ENCODE measurements around the gene LSM3.

The LSM3 gene

GRCh38 chr3:14178247-14179113, at the start of gene LSM3, which contains the start of gene XPC:
LSM3 (plus strand) TSS chr3:14178817; CDS start chr3:14178861, 44 bp downstream.
XPC (minus strand) TSS chr3:14178601; CDS start chr3:14178568, 33 bp downstream.
- H3K4me1 ChIP-seq (ENCODE audit: low read length) = peaks cover 30% of the 10 kb centered on the region
- peak within 1 kb of the TSS; percentile 85 for H3K9ac ChIP-seq (ENCODE audit: low read length)
- TF ChIP-seq EZH2 (optimal IDR thresholded peaks at IDR 0.05; ENCODE audit: low read depth, low read length) (no peak), CTCF (IDR thresholded peaks at IDR 0.05; ENCODE audit: low read length) (no peak), EZH2phosphoT487 (IDR thresholded peaks at IDR 0.05; ENCODE audit: low read length) (no peak)

GRCh38 chr3:14129296-14129695, 49.3 kb upstream of the LSM3 start:
- no peak overlapping the region for H2AFZ ChIP-seq (ENCODE audit: low read length)
- H3K9me3 ChIP-seq (replicated peaks; ENCODE audit: insufficient read depth, low read length) = no peaks in the 10 kb centered on the region
- H3K27me3 ChIP-seq (replicated peaks; ENCODE audit: insufficient read depth, low read length) = no peaks in the 10 kb centered on the region
- peaks cover 33% of the 10 kb centered on the region for H3K36me3 ChIP-seq (replicated peaks; ENCODE audit: insufficient read depth, low read length)
- H3K79me2 ChIP-seq (ENCODE audit: low read length) = peaks cover 50% of the 10 kb centered on the region
- no peaks in the 10 kb centered on the region for H3K9me2 ChIP-seq (replicated peaks; ENCODE audit: insufficient read depth, low read length)
- peaks cover 9% of the 10 kb centered on the region for H3K4me1 ChIP-seq (ENCODE audit: low read length)
- no peak overlapping the region for H3K27ac ChIP-seq (ENCODE audit: low read length)
- no peaks in the 10 kb centered on the region for H4K20me1 ChIP-seq (ENCODE audit: insufficient read depth, low read length)
- H3F3A ChIP-seq (ENCODE audit: insufficient read depth, low read length) = peaks cover 11% of the 10 kb centered on the region
- no peak overlapping the region for H3K9ac ChIP-seq (ENCODE audit: low read length)
- no peak for DNase-seq
- TF ChIP-seq CTCF (IDR thresholded peaks at IDR 0.05; ENCODE audit: low read length) = no peak
- TF ChIP-seq EZH2 (optimal IDR thresholded peaks at IDR 0.05; ENCODE audit: low read depth, low read length) = no peak
- no peak for TF ChIP-seq EZH2phosphoT487 (IDR thresholded peaks at IDR 0.05; ENCODE audit: low read length)
- H3K4me3 ChIP-seq (ENCODE audit: low read length) = no peak overlapping the region
- no peak overlapping the region for H3K4me2 ChIP-seq (ENCODE audit: low read depth, low read length)

More at GRCh38 chr3:14178247-14179113, at the start of gene LSM3, which contains the start of gene XPC:
- Histone ChIP-seq H3K27ac (ENCODE audit: low read length) (peak within 1 kb of the TSS; percentile 60; the same call in 1 of the 2 replicates), H3K79me2 (ENCODE audit: low read length) (peaks cover 74% of the 10 kb centered on the region), H3F3A (ENCODE audit: insufficient read depth, low read length) (peaks cover 12% of the 10 kb centered on the region), H3K36me3 (replicated peaks; ENCODE audit: insufficient read depth, low read length) (peaks cover 6% of the 10 kb centered on the region; the same call in 1 of the 2 replicates), H3K27me3 (replicated peaks; ENCODE audit: insufficient read depth, low read length) (no peaks in the 10 kb centered on the region), H3K9me2 (replicated peaks; ENCODE audit: insufficient read depth, low read length) (no peaks in the 10 kb centered on the region), H4K20me1 (ENCODE audit: insufficient read depth, low read length) (no peaks in the 10 kb centered on the region), H3K9me3 (replicated peaks; ENCODE audit: insufficient read depth, low read length) (no peaks in the 10 kb centered on the region), H3K4me3 (ENCODE audit: low read length) (peak within 1 kb of the TSS; percentile 87), H3K4me2 (ENCODE audit: low read depth, low read length) (peak within 1 kb of the TSS; percentile 95), H2AFZ (ENCODE audit: low read length) (peak within 1 kb of the TSS; percentile 87)
- DNase-seq = peak; percentile 99

- TF ChIP-seq EZH2phosphoT487 (IDR thresholded peaks at IDR 0.05; ENCODE audit: low read length) (no peak), EZH2 (optimal IDR thresholded peaks at IDR 0.05; ENCODE audit: low read depth, low read length) (no peak), CTCF (IDR thresholded peaks at IDR 0.05; ENCODE audit: low read length) (no peak)
- Histone ChIP-seq H3K79me2 (ENCODE audit: low read length) (peaks cover 45% of the 10 kb centered on the region), H3K9me3 (replicated peaks; ENCODE audit: insufficient read depth, low read length) (no peaks in the 10 kb centered on the region), H3K27me3 (replicated peaks; ENCODE audit: insufficient read depth, low read length) (no peaks in the 10 kb centered on the region), H3K4me1 (ENCODE audit: low read length) (peaks cover 9% of the 10 kb centered on the region), H3K4me3 (ENCODE audit: low read length) (no peak overlapping the region), H3K36me3 (replicated peaks; ENCODE audit: insufficient read depth, low read length) (peaks cover 33% of the 10 kb centered on the region), H3F3A (ENCODE audit: insufficient read depth, low read length) (peaks cover 8% of the 10 kb centered on the region; the same call in 1 of the 2 replicates), H3K9me2 (replicated peaks; ENCODE audit: insufficient read depth, low read length) (no peaks in the 10 kb centered on the region), H3K27ac (ENCODE audit: low read length) (no peak overlapping the region), H3K9ac (ENCODE audit: low read length) (no peak overlapping the region), H3K4me2 (ENCODE audit: low read depth, low read length) (no peak overlapping the region), H2AFZ (ENCODE audit: low read length) (no peak overlapping the region), H4K20me1 (ENCODE audit: insufficient read depth, low read length) (no peaks in the 10 kb centered on the region)
- no peak for DNase-seq
Measured at GRCh38 chr3:14130230-14130629, 48.4 kb upstream of the LSM3 start.
